NB4 (cell line): ENCODE measurements around the gene CREB3L2.

Source experiments
- CTCF ChIP-seq: IDR thresholded peaks from one replicate; pipeline ENCODE4 v1.5.1; 2012; ENCODE audit warnings: low read depth, low read length
- POLR2A ChIP-seq: IDR thresholded peaks from 2 replicates; pipeline ENCODE4 v1.6.1; 2011; ENCODE audit warnings: mild to moderate bottlenecking; ENCODE audit not compliant: insufficient read length; ENCODE audit errors: extremely low read depth

GRCh38 chr7:137960020-137960419 lies 41.9 kb downstream of the CREB3L2 start:
- TF ChIP-seq POLR2A (no peak), CTCF (no peak)
